ENCODE data around the gene AVEN. TPM values are rescaled to one million over a fixed set of nuclear protein-coding genes. Genes with fewer than 3 reads are reported as not detected.

Gene AVEN
- total RNA-seq, 6 experiments from 2014 or later, result 24.9 to 33.6 (median 27.1) TPM

DNA sequence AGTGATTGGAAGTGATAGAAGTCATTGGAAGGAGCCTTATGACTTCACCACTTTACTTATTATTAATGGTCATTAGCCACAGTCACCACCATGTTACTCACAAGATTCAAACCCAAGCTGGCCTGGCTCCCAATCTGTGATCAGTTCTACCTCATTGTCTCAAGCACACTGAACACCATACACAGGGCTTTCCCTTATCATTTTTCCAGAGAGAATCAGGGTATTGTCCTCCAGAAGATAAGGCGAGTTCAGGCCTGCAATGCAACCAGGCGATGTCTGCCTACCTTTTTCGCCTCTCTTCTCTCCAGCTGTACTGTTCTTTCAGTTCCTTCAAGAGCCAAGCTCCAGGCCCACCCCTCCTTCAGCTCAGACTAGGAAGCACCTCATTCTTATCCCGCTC is 37.8 kb upstream of the AVEN start:
- TF ChIP-seq, protein P1, sequence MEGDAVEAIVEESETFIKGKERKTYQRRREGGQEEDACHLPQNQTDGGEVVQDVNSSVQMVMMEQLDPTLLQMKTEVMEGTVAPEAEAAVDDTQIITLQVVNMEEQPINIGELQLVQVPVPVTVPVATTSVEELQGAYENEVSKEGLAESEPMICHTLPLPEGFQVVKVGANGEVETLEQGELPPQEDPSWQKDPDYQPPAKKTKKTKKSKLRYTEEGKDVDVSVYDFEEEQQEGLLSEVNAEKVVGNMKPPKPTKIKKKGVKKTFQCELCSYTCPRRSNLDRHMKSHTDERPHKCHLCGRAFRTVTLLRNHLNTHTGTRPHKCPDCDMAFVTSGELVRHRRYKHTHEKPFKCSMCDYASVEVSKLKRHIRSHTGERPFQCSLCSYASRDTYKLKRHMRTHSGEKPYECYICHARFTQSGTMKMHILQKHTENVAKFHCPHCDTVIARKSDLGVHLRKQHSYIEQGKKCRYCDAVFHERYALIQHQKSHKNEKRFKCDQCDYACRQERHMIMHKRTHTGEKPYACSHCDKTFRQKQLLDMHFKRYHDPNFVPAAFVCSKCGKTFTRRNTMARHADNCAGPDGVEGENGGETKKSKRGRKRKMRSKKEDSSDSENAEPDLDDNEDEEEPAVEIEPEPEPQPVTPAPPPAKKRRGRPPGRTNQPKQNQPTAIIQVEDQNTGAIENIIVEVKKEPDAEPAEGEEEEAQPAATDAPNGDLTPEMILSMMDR (IDR thresholded peaks at IDR 0.05), result no peak
- no peaks in the 10 kb centered on the region for H3K9me3 Mint-ChIP-seq
- H3K27me3 Mint-ChIP-seq (ENCODE audit: insufficient read depth), result no peaks in the 10 kb centered on the region; the same call in 1 of the 2 replicates
- H3K4me1 Mint-ChIP-seq (ENCODE audit: low read depth), result no peaks in the 10 kb centered on the region
- no peaks in the 10 kb centered on the region for H3K36me3 Mint-ChIP-seq (ENCODE audit: low read depth)
- no peak overlapping the region for H3K27ac Mint-ChIP-seq
- DNase-seq, result no peak
- H3K4me3 Mint-ChIP-seq, result no peak overlapping the region

- Mint-ChIP-seq H3K36me3 (ENCODE audit: low read depth) (no peaks in the 10 kb centered on the region), H3K4me3 (no peak overlapping the region), H3K27me3 (ENCODE audit: insufficient read depth) (no peaks in the 10 kb centered on the region; the same call in 1 of the 2 replicates), H3K9me3 (no peaks in the 10 kb centered on the region), H3K27ac (no peak overlapping the region), H3K4me1 (ENCODE audit: low read depth) (no peaks in the 10 kb centered on the region)
- no peak for DNase-seq
- TF ChIP-seq, protein P1 (IDR thresholded peaks at IDR 0.05), result no peak
These were observed 31.0 kb upstream of the AVEN start for GRCh38 chr15:34070003-34070402.

- Mint-ChIP-seq H3K4me1 (ENCODE audit: low read depth) (no peaks in the 10 kb centered on the region), H3K36me3 (ENCODE audit: low read depth) (no peaks in the 10 kb centered on the region), H3K27ac (no peak overlapping the region), H3K27me3 (ENCODE audit: insufficient read depth) (no peaks in the 10 kb centered on the region), H3K9me3 (no peaks in the 10 kb centered on the region), H3K4me3 (no peak overlapping the region)
- TF ChIP-seq, protein P1 (IDR thresholded peaks at IDR 0.05), result no peak
- no peak for DNase-seq
These were observed 26.9 kb upstream of the AVEN start for GRCh38 chr15:34065941-34066340.

GRCh38 chr15:34065261-34065660 is 26.3 kb upstream of the AVEN start:
- Mint-ChIP-seq H3K36me3 (ENCODE audit: low read depth) (no peaks in the 10 kb centered on the region), H3K4me3 (no peak overlapping the region), H3K27me3 (ENCODE audit: insufficient read depth) (no peaks in the 10 kb centered on the region), H3K27ac (no peak overlapping the region), H3K9me3 (no peaks in the 10 kb centered on the region), H3K4me1 (ENCODE audit: low read depth) (no peaks in the 10 kb centered on the region)
- DNase-seq, result no peak
- TF ChIP-seq, protein P1 (IDR thresholded peaks at IDR 0.05), result no peak

GRCh38 chr15:34064438-34064837 is 25.4 kb upstream of the AVEN start:
- no peak for DNase-seq
- Mint-ChIP-seq H3K9me3 (no peaks in the 10 kb centered on the region), H3K36me3 (ENCODE audit: low read depth) (no peaks in the 10 kb centered on the region), H3K27me3 (ENCODE audit: insufficient read depth) (no peaks in the 10 kb centered on the region), H3K4me1 (ENCODE audit: low read depth) (peaks cover 6% of the 10 kb centered on the region), H3K4me3 (no peak overlapping the region), H3K27ac (no peak overlapping the region)
- TF ChIP-seq, protein P1 (IDR thresholded peaks at IDR 0.05), result no peak

- Mint-ChIP-seq H3K4me3 (no peak overlapping the region), H3K27ac (no peak overlapping the region), H3K9me3 (no peaks in the 10 kb centered on the region), H3K27me3 (ENCODE audit: insufficient read depth) (no peaks in the 10 kb centered on the region; the same call in 1 of the 2 replicates), H3K4me1 (ENCODE audit: low read depth) (peaks cover 29% of the 10 kb centered on the region), H3K36me3 (ENCODE audit: low read depth) (no peaks in the 10 kb centered on the region)
- DNase-seq, result no peak
- TF ChIP-seq, protein P1 (IDR thresholded peaks at IDR 0.05), result no peak
These were observed 20.9 kb upstream of the AVEN start for GRCh38 chr15:34059946-34060345.
